ENCODE measurements around the gene FN3K. TPM values are rescaled to one million over a fixed set of nuclear protein-coding genes. Genes with fewer than 3 reads are reported as not detected.

FN3K gene
- total RNA-seq, 4 donors from 2014 or later: 13.3 to 45.5 (median 18.7) TPM

DNA sequence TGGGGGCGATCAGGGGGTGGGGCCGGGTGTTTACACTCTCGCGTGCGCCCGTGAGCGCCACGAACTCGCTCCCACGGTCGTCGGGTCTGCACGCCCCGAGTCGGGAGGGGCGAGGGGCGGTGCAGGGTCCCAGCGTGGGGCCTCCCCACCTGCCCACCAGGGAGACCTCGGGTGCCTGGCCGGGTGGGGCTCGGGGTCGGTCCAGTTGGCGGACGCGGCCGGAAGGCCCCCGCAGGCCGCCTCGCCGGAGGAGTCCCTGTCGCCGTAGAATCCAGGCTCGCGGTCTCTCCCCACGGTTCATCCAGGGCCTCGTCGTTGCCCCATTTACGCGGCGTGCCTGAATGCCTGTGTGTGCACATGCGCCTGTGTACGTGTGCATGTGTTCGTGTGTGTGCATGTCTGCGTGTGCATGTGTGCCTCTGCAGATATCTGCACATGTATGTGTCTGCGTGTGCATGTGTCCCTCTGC lies 36.4 kb upstream of the FN3K start:
- peak overlapping the region; percentile 53 to 97 (median 72) for H3K4me3 ChIP-seq
- H3K4me1 ChIP-seq: peaks cover 0 to 36% (median 17%) of the 10 kb centered on the region in 4 donors
- WGBS, 2 donors: 10 to 28% methylated on average over 5 to 25 of the region's 45 CpGs
- DNase-seq (ENCODE audit: low spot score in 2 of 2): no peak
- H3K9me3 ChIP-seq: peaks cover 0 to 13% (median 0%) of the 10 kb centered on the region in 4 donors
- H3K27ac ChIP-seq: peak overlapping the region; percentile 54 to 91 (median 76)
- H3K27me3 ChIP-seq: no peaks in the 10 kb centered on the region
- TF ChIP-seq EP300 (IDR thresholded peaks at IDR 0.05): peak in 1 of 2 donors; percentile 41
- TF ChIP-seq, protein P1, sequence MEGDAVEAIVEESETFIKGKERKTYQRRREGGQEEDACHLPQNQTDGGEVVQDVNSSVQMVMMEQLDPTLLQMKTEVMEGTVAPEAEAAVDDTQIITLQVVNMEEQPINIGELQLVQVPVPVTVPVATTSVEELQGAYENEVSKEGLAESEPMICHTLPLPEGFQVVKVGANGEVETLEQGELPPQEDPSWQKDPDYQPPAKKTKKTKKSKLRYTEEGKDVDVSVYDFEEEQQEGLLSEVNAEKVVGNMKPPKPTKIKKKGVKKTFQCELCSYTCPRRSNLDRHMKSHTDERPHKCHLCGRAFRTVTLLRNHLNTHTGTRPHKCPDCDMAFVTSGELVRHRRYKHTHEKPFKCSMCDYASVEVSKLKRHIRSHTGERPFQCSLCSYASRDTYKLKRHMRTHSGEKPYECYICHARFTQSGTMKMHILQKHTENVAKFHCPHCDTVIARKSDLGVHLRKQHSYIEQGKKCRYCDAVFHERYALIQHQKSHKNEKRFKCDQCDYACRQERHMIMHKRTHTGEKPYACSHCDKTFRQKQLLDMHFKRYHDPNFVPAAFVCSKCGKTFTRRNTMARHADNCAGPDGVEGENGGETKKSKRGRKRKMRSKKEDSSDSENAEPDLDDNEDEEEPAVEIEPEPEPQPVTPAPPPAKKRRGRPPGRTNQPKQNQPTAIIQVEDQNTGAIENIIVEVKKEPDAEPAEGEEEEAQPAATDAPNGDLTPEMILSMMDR (IDR thresholded peaks at IDR 0.05): no peak
- peaks cover 0 to 13% (median 0%) of the 10 kb centered on the region in 3 donors for H3K36me3 ChIP-seq

GRCh38 chr17:82699551-82699950 lies 35.9 kb upstream of the FN3K start:
- H3K4me3 ChIP-seq: peak overlapping the region in 2 of 4 donors; percentile 76 to 97
- 82 to 87% methylated on average over 13 of the region's 13 CpGs for WGBS, 2 donors
- TF ChIP-seq EP300 (IDR thresholded peaks at IDR 0.05): no peak
- no peak for TF ChIP-seq POLR2A (IDR thresholded peaks at IDR 0.05)
- TF ChIP-seq, protein P1 (IDR thresholded peaks at IDR 0.05): no peak

GRCh38 chr17:82702231-82702927 lies 33.0 kb upstream of the FN3K start:
- TF ChIP-seq POLR2A (IDR thresholded peaks at IDR 0.05): no peak
- TF ChIP-seq, protein P1 (IDR thresholded peaks at IDR 0.05): no peak
- no peak for TF ChIP-seq EP300 (IDR thresholded peaks at IDR 0.05)
- no peaks in the 10 kb centered on the region for H3K36me3 ChIP-seq
- peaks cover 0 to 28% (median 9%) of the 10 kb centered on the region in 4 donors for H3K4me1 ChIP-seq
- DNase-seq (ENCODE audit: low spot score in 2 of 2): no peak
- no peaks in the 10 kb centered on the region for H3K9me3 ChIP-seq
- peak overlapping the region in 1 of 4 donors; percentile 57 for H3K27ac ChIP-seq
- no peak overlapping the region for H3K4me3 ChIP-seq
- no peaks in the 10 kb centered on the region for H3K27me3 ChIP-seq
- 51 to 54% methylated on average over 20 of the region's 20 CpGs for WGBS, 2 donors

More at GRCh38 chr17:82699551-82699950, 35.9 kb upstream of the FN3K start:
- Histone ChIP-seq H3K9me3 (peaks cover 0 to 8% (median 0%) of the 10 kb centered on the region in 4 donors), H3K27ac (peak overlapping the region in 1 of 4 donors; percentile 24), H3K27me3 (no peaks in the 10 kb centered on the region), H3K4me1 (peaks cover 0 to 36% (median 17%) of the 10 kb centered on the region in 4 donors), H3K36me3 (peaks cover 0 to 10% (median 0%) of the 10 kb centered on the region in 3 donors)
- no peak for DNase-seq (ENCODE audit: low spot score in 2 of 2)

DNA sequence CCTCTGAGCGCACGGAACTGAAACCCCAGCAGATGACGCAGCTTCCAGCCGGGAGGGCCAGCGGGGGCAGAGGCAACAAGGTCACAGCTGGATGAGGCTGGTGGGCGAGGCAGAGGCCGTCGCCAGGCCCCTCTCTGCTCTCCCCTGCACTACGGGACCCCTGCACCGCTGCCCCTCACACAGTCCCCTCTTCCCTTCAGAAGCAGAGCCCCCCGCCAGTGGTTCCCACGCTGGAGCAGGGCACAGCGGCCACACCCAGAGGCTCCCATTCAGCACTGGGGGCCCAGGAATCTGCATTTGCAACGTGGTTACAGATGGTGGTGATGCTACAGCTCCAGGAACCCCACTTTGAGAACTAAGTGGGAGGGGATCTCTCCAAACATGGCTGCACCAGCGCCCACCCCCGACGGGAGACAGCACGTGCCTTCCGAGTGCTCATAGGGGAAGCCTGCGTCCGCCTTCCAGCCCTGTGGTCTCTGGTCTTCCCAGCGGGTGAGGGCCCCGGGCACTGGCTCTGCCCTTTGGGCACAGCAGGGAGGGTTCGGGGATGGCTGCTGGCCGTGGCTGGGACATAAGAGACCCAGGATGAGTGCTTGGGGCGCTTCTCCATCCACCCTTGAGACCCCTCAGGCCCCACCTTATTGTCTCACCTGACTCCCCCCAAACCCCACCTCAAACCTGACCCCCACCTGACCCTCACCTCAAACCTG lies 32.2 kb upstream of the FN3K start:
- DNase-seq (ENCODE audit: low spot score in 2 of 2): no peak
- Histone ChIP-seq H3K9me3 (no peaks in the 10 kb centered on the region), H3K36me3 (no peaks in the 10 kb centered on the region), H3K27ac (peak overlapping the region in 2 of 4 donors; percentile 26 to 57), H3K4me3 (no peak overlapping the region), H3K27me3 (no peaks in the 10 kb centered on the region), H3K4me1 (peaks cover 0 to 26% (median 7%) of the 10 kb centered on the region in 4 donors)
- TF ChIP-seq EP300 (IDR thresholded peaks at IDR 0.05) (no peak), POLR2A (IDR thresholded peaks at IDR 0.05) (no peak)
- TF ChIP-seq, protein P1 (IDR thresholded peaks at IDR 0.05): no peak
- WGBS, 2 donors: 69 to 79% methylated on average over 20 to 26 of the region's 26 CpGs

Data from tibial nerve (tissue), 4 donors.